GM21367 (cell line): Measurements from ENCODE around the gene SLC46A3.
"Not testable (repeated sequence)": the region's sequence is repeated elsewhere in the genome, so short reads cannot be mapped to it uniquely, and the experiment has no call there.

Source experiments
- ATAC-seq: cut with Tn5 transposase; IDR thresholded peaks from one replicate; pipeline ENCODE4 v1.9.1; 2021; ENCODE audit not compliant: unreplicated experiment

The SLC46A3 gene, protein sequence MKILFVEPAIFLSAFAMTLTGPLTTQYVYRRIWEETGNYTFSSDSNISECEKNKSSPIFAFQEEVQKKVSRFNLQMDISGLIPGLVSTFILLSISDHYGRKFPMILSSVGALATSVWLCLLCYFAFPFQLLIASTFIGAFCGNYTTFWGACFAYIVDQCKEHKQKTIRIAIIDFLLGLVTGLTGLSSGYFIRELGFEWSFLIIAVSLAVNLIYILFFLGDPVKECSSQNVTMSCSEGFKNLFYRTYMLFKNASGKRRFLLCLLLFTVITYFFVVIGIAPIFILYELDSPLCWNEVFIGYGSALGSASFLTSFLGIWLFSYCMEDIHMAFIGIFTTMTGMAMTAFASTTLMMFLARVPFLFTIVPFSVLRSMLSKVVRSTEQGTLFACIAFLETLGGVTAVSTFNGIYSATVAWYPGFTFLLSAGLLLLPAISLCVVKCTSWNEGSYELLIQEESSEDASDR

DNA sequence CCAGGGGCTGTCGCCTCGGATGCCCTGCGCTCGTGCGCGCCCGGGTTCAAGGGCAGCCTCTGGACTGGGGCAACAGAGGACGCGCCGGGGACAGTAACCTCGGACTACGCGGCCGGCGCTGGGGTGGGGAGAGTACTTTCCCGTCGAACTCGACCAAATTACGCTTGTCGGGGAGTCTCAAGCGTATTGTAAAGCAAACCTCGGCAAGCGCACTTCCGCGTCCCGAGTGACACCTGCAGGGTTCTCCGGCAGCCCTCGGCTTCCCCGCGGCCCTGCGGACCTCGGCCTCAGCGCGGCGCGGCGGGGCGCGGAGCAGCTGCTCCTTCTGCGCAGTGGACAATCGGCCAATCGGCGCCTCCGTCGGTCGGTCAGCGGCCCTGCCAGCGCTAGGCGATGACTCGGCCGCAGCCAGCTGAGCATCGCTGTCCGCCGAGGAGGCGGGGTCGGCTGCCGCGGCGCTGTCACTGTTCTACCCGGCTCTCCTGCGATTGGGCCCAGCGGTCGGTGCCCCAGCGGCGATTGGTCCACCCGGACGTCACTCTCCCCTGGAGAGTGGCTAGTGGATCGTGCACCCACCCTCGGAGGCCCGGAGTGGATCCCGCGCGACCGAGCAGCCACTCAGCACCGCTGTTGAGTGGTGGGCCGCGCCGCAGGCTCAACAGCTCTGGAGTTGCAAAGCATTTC, at the start of gene SLC46A3:
Gene SLC46A3 (minus strand): TSS at position 428 of the 684 bp plus-strand sequence. CDS start 972 bp downstream, outside the sequence.
- peak; percentile 97 for ATAC-seq

DNA sequence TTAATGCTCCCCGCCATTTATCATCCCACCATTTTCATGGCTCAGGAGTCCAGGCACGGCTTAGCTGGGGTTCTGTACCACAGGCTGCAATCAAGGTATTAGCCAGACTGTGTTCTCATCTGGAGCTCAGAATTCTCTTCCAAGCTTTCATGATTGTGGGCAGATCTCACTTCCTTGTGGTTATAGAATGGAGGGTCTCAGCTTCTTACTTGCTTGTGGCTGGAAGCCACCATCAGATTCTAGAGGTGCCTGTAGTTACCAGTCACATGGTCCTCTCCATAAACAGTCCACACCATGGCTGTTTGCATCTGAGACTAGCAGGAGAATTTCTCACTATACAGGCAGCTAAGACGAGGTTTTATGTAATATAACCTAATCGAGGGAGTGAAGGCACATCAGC, 45.1 kb upstream of the SLC46A3 start:
- ATAC-seq = no peak

DNA sequence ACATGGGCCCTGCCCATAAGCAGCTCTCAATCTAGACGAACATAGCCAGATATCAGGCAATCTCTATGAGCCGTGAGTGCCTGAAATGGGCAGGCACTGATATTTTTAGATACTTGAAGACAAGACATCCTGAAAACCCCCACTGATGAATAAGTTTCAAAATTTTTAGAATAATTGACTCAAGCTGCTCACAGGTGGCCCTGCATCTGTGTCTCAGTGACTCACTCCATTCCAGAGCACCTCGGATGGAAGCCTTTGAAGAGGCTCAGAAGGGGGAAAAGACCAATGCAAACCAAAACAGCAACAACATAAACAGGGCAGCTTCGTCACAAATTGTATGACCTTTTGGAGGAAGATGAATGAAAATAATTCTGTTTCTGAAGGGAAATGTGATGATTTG, 42.8 kb upstream of the SLC46A3 start:
- no peak for ATAC-seq

DNA sequence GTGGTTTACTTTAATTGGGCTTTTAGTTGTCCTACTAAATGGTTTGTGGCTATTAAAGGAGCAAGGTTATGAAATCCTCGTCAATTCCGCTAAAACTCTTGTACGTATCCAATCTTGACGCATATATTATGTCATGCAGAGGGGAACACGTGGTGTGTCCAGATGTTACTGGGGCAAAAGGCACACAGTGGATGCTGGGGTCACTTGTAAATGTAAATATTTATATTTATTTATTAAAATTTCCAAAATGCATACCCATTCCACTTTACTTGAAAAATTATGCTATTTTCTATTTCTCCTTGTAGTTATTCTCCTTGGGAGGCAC, 36.7 kb upstream of the SLC46A3 start:
- no peak for ATAC-seq

DNA sequence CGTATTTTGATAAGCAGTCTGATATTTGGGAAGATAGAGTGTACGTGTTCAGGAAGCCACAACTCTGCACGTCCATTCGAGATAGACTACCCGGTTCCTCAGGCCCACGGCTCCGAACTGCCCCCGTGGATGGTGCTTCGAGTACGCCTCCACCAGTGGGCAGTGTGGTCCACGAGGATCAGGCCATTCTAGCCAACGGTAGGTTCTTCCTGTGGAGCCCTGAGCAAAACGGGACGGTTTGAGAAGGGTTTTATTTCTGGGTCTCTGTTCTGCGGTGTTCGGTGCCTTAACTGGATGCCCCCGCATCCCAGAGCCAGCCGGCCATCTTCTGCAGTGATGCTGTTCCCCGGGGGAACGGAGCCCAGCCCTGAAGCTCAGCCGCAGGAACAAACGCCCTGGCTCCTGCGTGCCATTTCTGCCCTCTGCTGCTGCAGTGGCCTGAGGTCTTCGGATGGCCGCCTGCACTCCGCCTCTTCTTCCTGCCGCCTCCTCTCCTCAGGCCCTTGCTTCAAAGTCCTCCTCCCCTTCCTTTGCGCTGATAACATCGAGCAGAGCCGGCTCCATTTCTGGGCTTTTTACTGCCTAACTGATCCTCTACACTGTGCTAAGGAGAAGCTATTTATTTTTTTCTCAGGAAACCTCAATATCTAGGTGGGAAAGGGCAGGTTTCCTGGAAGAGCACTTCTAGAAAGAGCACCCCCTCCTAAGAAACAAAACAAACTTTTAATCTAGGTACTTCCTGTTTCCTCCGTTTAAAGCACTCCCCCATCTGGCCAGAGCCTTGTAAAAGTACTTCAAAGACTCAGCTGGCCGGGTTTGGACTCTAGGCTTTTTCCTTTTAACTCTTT, 36.2 kb upstream of the SLC46A3 start:
- ATAC-seq = no peak

DNA sequence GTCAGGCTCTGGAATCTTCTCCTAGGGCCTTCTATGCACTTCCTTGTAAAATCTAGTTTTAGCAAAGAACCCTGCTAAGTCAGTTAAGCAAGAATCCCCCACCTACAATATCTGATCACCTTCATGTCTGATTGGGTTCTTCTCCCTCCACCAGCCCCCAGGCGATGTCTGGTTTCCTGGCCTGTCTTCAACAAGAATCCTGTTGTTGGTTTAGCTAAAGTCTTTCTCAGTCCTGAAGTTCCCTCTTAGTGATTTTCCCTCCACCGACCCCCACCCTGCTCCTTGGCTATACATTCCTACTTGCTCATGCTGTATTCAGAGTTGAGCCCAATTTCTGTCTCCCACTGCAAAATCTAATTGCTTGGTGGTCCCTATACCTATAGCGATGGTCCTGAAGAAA, 35.2 kb upstream of the SLC46A3 start:
- ATAC-seq = no peak

DNA sequence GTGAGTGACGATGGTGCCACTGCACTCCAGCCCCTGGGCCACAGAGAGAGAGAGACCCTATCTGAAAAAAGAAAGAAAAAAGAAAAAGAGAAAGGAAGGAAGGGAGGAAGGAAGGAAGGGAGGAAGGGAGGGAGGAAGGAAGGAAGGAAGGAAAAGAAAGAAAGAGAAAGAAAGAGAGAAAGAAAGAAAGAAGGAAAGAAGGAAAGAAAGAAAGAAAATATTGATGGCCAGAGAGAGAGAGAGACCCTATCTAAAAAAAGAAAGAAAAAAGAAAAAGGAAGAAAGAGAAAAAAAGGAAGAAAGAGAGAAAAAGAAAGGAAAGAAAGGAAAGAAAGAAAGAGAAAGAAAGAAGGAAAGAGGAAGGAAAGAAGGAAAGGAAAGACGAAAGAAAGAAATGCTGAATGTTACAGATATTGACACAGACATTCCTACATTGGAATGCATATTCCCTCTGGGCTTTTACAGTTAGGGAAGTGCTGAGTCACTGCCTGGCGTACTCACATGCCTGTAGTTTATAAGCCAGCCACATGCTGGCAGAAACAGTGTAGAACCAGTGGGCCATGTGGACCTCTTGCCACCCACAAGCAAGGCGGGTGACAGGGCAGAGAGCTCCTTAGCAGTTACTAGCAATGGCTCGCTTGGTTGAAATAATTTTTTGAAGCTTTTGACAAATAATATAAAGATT, 34.6 kb upstream of the SLC46A3 start:
- ATAC-seq = no peak

DNA sequence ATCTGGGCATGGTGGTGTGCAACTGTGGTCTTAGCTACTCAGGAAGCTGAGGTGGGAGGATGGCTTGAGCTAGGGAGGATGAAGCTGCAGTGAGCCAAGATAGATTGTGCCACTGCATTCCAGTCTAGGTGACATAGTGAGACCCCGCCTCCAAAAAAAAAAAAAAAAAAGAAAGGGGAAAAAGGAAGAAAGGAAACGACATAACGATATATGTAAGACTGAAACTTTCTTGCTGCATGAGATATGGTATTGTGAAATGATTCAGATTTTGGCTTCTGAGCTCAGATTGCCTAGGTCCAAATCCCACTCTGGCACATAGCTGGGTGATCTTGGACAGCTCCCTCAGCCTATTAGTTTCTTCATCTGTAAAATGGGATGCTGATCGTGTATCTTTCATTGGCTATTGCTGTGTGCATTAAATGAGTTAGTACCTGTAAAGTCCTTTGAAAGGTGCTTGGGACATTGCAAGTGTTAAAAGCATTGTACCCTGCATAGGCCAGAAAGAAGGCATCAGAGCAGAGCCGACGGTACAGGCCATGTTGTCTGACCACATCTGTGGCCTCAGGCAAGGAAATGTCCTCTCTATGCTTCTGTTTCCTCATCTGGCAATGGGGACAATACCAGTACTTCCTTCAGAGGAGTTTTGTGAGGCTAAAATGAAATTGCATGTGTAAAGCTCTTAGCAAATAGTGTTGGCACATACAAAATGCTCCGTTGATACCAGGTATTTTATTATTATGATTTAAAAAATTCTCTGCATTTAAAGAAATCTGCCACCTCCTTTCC, 32.6 kb upstream of the SLC46A3 start:
- no peak for ATAC-seq

DNA sequence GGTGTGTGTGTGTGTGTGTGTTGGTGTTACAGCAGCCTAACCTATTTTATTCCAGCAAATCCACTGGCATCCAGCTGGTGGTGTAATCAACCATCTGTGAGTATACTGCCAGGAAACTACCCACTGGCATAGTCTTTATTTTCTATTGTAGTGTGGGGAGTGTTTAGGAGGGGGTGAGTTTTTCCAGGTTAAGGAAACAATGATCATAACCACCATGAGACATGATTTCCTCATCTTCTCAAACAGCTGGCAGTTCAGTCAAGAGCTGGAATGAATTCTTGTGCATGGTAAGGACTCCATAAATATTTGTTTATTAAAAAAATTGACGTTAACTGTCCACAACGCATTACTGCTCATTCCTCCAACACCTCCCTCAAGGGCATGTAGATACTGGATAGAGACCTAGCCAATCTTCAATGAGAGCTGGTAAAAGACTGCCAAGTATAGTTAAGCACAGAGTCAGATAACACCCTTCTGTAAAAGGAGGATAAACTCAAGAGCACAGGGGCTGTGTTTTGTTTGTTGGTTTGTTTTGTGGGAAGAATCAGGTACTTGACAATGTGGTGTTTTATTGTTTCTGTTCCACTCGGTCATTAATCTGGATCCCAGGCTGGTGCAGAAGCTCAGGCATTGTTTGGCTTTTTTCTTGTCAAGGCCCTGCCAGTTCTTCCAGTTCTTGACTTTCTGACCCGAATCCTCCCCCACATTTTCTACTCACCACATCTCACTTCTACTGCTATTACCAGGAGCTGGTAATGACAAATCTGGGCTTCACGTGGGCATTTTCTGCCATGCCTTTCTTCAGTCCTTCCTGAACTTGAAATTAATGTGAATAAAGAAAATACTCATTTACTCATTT, 31.6 kb upstream of the SLC46A3 start:
- ATAC-seq = no peak

DNA sequence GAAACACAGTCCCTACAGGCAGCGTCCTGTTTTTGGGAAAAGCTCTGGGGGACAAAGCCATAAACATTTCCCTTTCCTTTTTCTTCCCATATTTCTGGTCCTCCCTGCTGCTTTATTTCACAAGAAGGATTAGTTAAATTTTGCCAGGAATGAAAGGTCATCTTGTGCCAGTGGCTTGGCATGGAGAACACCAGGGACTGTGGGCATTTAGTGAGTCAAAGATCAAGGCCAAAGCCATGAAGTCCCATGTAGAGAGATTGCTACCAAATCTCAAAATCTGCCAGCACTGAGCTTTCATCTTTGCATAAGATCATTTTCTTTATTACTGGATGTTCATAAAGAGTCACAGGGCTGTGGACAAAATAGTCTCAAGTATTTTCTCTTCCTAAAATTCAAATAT, 29.1 kb upstream of the SLC46A3 start:
- ATAC-seq = no peak

DNA sequence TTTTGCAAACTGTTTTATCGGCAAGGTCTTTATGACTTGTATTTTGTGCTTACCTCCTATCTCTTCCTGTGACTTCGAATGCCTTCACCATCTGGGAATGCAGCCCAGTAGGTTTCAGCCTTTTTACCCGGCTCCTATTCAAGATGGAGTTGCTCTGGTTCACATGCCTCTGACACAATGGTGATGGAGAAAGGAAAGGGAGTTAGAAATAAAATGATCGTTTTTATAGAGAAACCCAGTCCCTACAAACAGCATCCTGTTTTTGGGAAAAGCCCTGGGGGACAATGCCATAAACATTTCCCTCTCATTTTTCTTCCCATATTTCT, 27.5 kb upstream of the SLC46A3 start:
- ATAC-seq = no peak

DNA sequence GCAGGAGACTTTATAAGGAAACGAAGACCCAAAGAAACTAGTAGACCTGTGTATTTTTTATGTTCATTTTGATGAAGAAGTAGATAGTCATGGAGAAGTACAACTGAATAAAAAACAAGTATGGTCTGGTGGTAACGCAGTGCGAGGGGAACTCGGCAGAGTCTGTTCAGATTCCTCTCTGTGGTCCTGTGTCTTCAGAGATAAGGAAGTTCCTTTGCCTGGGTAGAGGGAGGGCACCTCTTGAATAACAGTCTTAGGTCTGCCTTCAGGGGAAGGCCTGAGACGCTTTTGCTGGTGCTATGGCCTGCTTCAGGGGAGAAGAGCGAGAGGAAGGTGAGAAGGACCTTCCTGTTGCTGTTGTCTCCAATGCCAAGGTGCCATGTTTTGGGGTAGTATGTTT, 25.9 kb upstream of the SLC46A3 start:
- ATAC-seq = no peak

DNA sequence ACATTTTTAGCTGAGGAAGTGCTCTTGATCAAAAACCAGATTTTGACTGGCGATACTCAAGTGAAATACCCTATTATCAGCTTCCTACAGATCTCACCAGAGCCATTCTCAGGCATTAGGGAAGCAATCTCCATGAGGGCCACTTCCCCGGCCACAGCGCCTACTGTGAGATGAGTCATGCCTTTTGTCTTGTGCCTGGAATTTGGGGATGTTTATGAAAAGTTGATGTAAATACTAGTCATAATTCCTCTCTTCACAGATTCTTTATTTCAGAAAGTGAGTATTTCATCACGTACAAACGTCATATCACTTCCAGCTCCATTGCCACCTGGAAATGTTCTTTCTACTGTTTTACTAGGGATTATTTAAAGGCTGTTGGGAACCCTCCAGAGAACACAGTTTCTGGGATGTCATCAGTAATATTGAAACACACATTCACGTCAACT, 25.3 kb upstream of the SLC46A3 start:
- ATAC-seq = no peak

DNA sequence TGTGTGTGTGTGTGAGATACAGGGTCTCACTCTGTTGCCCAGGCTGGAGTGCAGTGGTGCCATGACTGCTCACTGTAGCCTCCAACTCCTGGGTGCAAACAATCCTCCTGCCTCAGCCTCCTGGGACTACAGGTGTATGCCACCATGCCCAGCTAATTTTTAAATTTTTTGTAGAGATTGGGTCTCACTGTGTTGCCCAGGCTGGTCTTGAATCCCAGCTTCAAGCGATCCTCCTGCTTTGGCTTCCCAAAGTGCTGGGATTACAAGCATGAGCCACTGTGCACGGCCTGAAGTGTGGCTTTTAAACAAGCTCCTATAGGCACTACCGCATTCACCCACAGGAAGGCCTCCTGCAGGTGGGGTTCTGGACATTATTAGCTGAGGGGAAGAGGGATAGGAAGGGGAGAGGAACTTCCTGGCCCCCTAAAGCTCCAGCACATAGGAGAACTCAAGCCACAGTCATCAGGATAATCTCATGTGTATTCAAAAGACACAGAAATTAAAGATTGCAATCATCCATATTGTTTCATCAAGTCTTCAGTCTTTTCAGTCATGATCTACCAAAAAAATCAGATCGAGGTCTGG, 24.8 kb upstream of the SLC46A3 start:
- no peak for ATAC-seq

DNA sequence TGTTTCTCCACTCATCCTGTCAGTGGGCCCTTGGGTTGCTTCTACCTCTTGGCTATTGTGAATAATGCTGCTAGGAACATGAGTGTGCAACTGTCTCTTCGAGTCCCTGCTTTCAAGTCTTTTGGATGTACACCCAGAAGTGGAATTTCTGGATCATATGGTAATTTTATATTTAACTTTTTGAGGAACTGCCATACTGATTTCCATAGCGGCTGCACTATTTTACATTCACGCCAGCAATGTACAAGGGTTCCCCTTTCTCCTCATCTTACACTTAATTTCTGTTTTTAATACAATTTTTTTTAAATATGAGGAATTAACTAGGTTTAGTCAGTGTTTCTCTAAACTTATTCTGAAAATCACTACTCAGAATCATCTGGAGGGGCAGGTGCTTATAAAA, 24.2 kb upstream of the SLC46A3 start:
- ATAC-seq = no peak

DNA sequence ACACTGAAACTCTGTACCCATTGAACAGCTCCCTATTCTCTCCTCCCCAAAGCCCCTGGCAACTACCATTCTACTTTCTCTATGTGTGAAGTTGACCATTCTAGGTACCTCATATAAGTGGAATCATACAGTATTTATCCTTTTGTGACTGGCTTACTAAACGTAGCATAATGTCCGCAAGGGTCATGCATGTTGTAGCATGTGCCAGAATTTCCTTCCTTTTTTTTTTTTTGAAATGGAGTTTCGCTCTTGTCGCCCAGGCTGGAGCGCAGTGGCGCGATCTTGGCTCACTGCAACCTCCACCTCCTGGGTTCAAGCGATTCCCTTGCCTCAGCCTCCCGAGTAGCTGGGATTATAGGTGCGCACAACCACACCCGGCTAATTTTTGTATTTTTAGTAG, 23.7 kb upstream of the SLC46A3 start:
- ATAC-seq = not testable (repeated sequence)

DNA sequence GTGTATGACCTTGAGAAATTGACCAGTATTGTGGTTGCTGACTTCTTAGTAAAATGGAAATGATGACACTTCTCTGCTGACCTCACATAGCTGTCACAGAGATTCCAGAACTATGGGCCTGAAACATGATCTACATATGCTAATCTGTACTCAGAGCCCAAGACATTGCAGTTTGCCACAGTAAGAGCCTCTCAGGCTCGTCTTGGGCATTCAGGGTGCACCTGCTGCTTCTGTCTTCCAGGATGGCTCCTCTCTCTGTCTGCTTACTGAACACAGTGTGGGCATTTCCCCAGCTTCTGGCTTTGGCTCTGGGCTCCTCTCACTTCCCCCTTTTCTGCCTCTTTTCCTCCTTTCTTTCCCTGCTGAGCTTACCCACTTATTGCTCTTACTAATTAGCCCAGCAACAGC, 22.3 kb upstream of the SLC46A3 start:
- no peak for ATAC-seq

DNA sequence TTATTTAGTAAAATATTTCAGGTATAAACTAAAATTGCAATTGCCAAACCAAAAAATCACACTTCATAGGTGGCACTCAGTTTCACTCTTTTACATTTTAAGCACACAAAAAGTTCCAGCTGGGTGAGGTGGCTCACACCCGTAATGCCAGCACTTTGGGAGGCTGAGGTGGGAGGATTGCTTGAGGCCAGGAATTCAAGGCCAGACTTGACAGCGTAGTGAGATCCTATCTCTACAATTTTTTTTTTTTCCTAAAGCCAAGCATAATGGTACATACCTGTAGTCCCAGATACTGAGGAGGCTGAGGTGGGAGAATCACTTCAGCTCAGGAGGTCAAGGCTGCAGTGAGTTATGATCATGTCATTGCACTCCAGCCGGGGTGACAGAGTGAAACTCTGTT, 20.6 kb upstream of the SLC46A3 start:
- ATAC-seq = no peak

DNA sequence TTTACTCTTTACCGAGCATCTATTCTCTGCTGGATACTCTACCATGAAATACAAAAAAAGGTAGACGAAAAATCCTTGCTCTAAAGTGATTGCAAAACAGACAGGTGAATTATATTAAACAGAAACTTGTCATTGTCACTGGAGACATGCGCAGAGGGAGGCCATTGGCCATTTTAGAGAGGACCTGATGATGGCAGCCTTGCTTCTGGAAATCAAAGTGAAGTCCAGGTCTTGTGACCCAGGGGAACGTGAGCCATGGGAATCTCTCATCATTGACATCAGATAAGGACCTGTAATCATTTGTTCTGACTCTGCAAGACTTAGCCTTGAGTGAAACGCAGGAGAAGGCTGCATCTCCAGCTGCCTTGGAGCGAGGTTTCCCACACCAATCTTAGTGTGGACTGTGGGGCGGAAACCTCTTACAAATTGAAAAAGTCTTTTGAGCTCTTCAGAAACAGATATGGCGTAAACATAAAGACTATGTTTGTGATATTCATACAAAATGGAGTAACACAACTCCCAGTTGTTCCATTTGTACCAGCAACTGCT, 16.8 kb upstream of the SLC46A3 start:
- ATAC-seq = no peak
